MM.1S (cell line): ENCODE measurements around the gene MTCL1.

Source experiments
- DNase-seq: peaks from one replicate; pipeline ENCODE4 v3.0.0-alpha.2; 2015
- H2AFZ ChIP-seq: fragments of 300-600 bp; sonication (generic); 2 replicates; pipeline ENCODE4 v1.6.0; 2016; ENCODE audit warnings: antibody characterized with exemption, low read length
- H3F3A ChIP-seq: fragments of 300-600 bp; sonication (generic); 2 replicates; pipeline ENCODE4 v1.6.1; 2016; ENCODE audit warnings: mild to moderate bottlenecking, antibody characterized with exemption, low read length, moderate library complexity, mixed read lengths; ENCODE audit not compliant: insufficient read depth
- H3K27ac ChIP-seq: fragments of 300-600 bp; sonication (generic); 2 replicates; pipeline ENCODE4 v1.5.1; 2016; ENCODE audit warnings: mild to moderate bottlenecking, low read length
- H3K27me3 ChIP-seq: fragments of 300-600 bp; sonication (generic); replicated peaks from 2 replicates; pipeline ENCODE4 v1.6.0; 2016; ENCODE audit warnings: low read length; ENCODE audit not compliant: insufficient read depth
- H3K36me3 ChIP-seq: fragments of 300-600 bp; sonication (generic); replicated peaks from 2 replicates; pipeline ENCODE4 v1.6.1; 2016; ENCODE audit warnings: mild to moderate bottlenecking, low read length, mixed read lengths; ENCODE audit not compliant: insufficient read depth
- H3K4me1 ChIP-seq: fragments of 300-600 bp; sonication (generic); 2 replicates; pipeline ENCODE4 v1.6.1; 2016; ENCODE audit warnings: low read length, mixed read lengths
- H3K4me2 ChIP-seq: fragments of 300-600 bp; sonication (generic); 2 replicates; pipeline ENCODE4 v1.6.0; 2016; ENCODE audit warnings: low read depth, low read length
- H3K4me3 ChIP-seq: fragments of 300-600 bp; sonication (generic); 2 replicates; pipeline ENCODE4 v1.5.1; 2016; ENCODE audit warnings: low read length, mixed read lengths
- H3K79me2 ChIP-seq: fragments of 300-600 bp; sonication (generic); 2 replicates; pipeline ENCODE4 v1.6.1; 2016; ENCODE audit warnings: mixed run types, low read length, mixed read lengths
- H3K9ac ChIP-seq: fragments of 300-600 bp; sonication (generic); 2 replicates; pipeline ENCODE4 v1.6.1; 2016; ENCODE audit warnings: low read length, mixed read lengths
- H3K9me2 ChIP-seq: fragments of 300-600 bp; sonication (generic); replicated peaks from 2 replicates; pipeline ENCODE4 v1.6.1; 2016; ENCODE audit warnings: mild to moderate bottlenecking, low read length, mixed read lengths; ENCODE audit not compliant: insufficient read depth
- H3K9me3 ChIP-seq: fragments of 300-600 bp; sonication (generic); replicated peaks from 2 replicates; pipeline ENCODE4 v1.6.1; 2016; ENCODE audit warnings: mild to moderate bottlenecking, low read length, mixed read lengths; ENCODE audit not compliant: insufficient read depth
- H4K20me1 ChIP-seq: fragments of 300-600 bp; sonication (generic); 2 replicates; pipeline ENCODE4 v1.6.1; 2016; ENCODE audit warnings: mild to moderate bottlenecking, low read length, moderate library complexity, mixed read lengths; ENCODE audit not compliant: insufficient read depth
- CTCF ChIP-seq: fragments of 300-600 bp; sonication (generic); IDR thresholded peaks from 2 replicates; pipeline ENCODE4 v1.5.1; 2016; ENCODE audit warnings: antibody characterized with exemption, low read length, mixed read lengths
- EZH2 ChIP-seq: fragments of 300-600 bp; sonication (generic); optimal IDR thresholded peaks from 2 replicates; pipeline ENCODE3; 2017; ENCODE audit warnings: low read depth, mild to moderate bottlenecking, antibody characterized with exemption, low read length, mixed read lengths
- EZH2phosphoT487 ChIP-seq: fragments of 300-600 bp; sonication (generic); IDR thresholded peaks from 2 replicates; pipeline ENCODE4 v1.6.1; 2018; ENCODE audit warnings: antibody characterized with exemption, low read length

MTCL1 gene

GRCh38 chr18:8795586-8796325, 90.4 kb downstream of the MTCL1 start:
- Histone ChIP-seq H4K20me1 (no peaks in the 10 kb centered on the region), H3K36me3 (no peaks in the 10 kb centered on the region), H3K4me2 (no peak overlapping the region), H3K9me2 (no peaks in the 10 kb centered on the region), H3K4me1 (no peaks in the 10 kb centered on the region), H3K9me3 (no peaks in the 10 kb centered on the region), H3K79me2 (no peaks in the 10 kb centered on the region), H3K9ac (no peak overlapping the region), H2AFZ (no peak overlapping the region), H3K27ac (no peak overlapping the region), H3K27me3 (no peaks in the 10 kb centered on the region), H3K4me3 (no peak overlapping the region), H3F3A (no peaks in the 10 kb centered on the region)
- TF ChIP-seq CTCF, result no peak
- no peak for TF ChIP-seq EZH2phosphoT487
- TF ChIP-seq EZH2, result no peak
- no peak for DNase-seq

GRCh38 chr18:8797206-8797605, 91.8 kb downstream of the MTCL1 start:
- H3K9me2 ChIP-seq, result no peaks in the 10 kb centered on the region
- H3K36me3 ChIP-seq, result no peaks in the 10 kb centered on the region
- H4K20me1 ChIP-seq, result no peaks in the 10 kb centered on the region
- H3K9me3 ChIP-seq, result no peaks in the 10 kb centered on the region
- no peak overlapping the region for H2AFZ ChIP-seq
- no peaks in the 10 kb centered on the region for H3K79me2 ChIP-seq
- no peaks in the 10 kb centered on the region for H3F3A ChIP-seq
- H3K4me3 ChIP-seq, result no peak overlapping the region
- H3K27me3 ChIP-seq, result no peaks in the 10 kb centered on the region
- no peaks in the 10 kb centered on the region for H3K4me1 ChIP-seq
- TF ChIP-seq EZH2phosphoT487 (no peak), EZH2 (no peak), CTCF (no peak)
- no peak overlapping the region for H3K4me2 ChIP-seq
- H3K9ac ChIP-seq, result no peak overlapping the region
- DNase-seq, result no peak
- no peak overlapping the region for H3K27ac ChIP-seq

GRCh38 chr18:8799001-8799400, 93.6 kb downstream of the MTCL1 start:
- Histone ChIP-seq H3K4me1 (no peaks in the 10 kb centered on the region), H3K4me3 (no peak overlapping the region)

More at GRCh38 chr18:8799001-8799400, 93.6 kb downstream of the MTCL1 start:
- H3K79me2 ChIP-seq, result no peaks in the 10 kb centered on the region
- H3K9me2 ChIP-seq, result no peaks in the 10 kb centered on the region
- H3F3A ChIP-seq, result no peaks in the 10 kb centered on the region
- H3K27me3 ChIP-seq, result no peaks in the 10 kb centered on the region
- no peak for TF ChIP-seq EZH2
- no peak for TF ChIP-seq EZH2phosphoT487
- TF ChIP-seq CTCF, result no peak
- no peaks in the 10 kb centered on the region; the same call in 1 of the 2 replicates for H3K36me3 ChIP-seq
- no peaks in the 10 kb centered on the region for H3K9me3 ChIP-seq
- H2AFZ ChIP-seq, result no peak overlapping the region
- no peak overlapping the region for H3K4me2 ChIP-seq
- no peak overlapping the region for H3K27ac ChIP-seq
- H3K9ac ChIP-seq, result no peak overlapping the region
- no peaks in the 10 kb centered on the region for H4K20me1 ChIP-seq
- no peak for DNase-seq
